Activated T-helper 1 cell treated with Interleukin-2 at 50 U/mL for 16 hours (primary cell): Measurements from ENCODE around the gene RAG1.

ENCODE experiments used
- DNase-seq: peaks from one replicate; pipeline ENCODE4 v3.0.0-alpha.2; 2020; ENCODE audit warnings: low read depth

Gene RAG1

DNA sequence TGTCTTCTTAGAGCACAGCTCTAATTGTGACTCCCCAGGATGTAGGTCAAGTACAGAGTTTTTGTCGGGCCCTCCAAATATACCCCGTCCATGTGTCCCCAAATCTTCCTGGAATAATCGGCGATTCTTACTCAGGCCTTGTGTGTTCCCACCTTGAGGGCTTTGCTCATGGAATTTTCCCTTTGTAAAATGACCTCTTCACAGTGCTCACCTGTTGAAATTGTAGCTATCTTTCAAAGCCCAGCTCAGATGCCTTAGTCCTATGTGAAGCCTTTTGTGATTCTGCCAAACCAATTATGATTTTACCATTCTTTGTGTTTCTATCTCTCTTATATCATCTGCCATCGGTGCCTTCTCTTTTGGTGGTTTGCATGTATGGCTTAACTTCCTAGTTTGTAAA lies 60.3 kb downstream of the RAG1 start:
- no peak for DNase-seq

DNA sequence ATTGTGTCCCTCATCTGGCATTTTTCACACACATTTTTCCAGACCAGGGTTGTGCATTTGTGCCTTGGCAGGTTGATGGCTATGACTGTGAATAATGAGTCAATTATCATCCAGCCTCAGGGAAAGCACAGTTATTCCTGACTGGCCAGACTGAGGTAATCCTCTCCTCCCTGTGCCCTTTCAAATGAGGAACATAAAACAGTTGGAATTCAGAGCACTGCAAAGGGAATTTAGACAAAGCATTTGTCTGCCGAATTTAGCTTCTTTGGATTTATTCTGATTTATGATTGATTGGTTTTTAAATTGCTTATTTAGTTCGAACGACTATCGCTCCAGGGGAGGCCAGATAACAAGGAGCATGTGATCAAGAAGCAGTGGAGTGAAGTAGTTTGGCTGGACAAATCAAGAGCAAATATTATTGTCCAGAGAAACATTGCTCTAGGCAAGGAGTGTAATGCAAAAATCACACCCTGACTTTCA lies 61.0 kb downstream of the RAG1 start:
- DNase-seq = no peak
